ENCODE data around the gene MSN.

GRCh38 chrX:65642914-65643491, 24.5 kb upstream of the MSN start:
- TF ChIP-seq ZNF670 (CRISPR knock-in tag; IDR thresholded peaks at IDR 0.05; ENCODE audit: borderline replicate concordance) (no peak), CTCF (CRISPR knock-in tag; IDR thresholded peaks at IDR 0.05) (no peak), ZXDC (CRISPR knock-in tag; IDR thresholded peaks at IDR 0.05) (no peak), HNRNPK (IDR thresholded peaks at IDR 0.05; ENCODE audit: low read depth, low read length, poor library complexity, severe bottlenecking) (no peak), KDM5B (CRISPR knock-in tag; IDR thresholded peaks at IDR 0.05; ENCODE audit: borderline replicate concordance) (no peak), HOXA7 (CRISPR knock-in tag; IDR thresholded peaks at IDR 0.05) (no peak), SOX5 (CRISPR knock-in tag; IDR thresholded peaks at IDR 0.05; ENCODE audit: borderline replicate concordance) (no peak), UBTF (CRISPR knock-in tag; IDR thresholded peaks at IDR 0.05) (no peak), ZNF367 (CRISPR knock-in tag; IDR thresholded peaks at IDR 0.05; ENCODE audit: borderline replicate concordance) (no peak), ZNF503 (CRISPR knock-in tag; IDR thresholded peaks at IDR 0.05) (no peak)

Data from HepG2 (cell line).